ENCODE measurements around the gene ODAD2.

GRCh38 chr10:27912231-27912630 is 86.6 kb downstream of the ODAD2 start:
- TF ChIP-seq CTCF (conservative IDR thresholded peaks at IDR 0.05; ENCODE audit: low read length) (no peak), EZH2phosphoT487 (IDR thresholded peaks at IDR 0.05; ENCODE audit: borderline replicate concordance) (no peak)

Measured in Loucy (cell line).